Midbrain (tissue), 1 donor: Measurements from ENCODE around the gene GNAL.

Experiments
- DNase-seq: peaks from one replicate; lab custom pipeline; 2025; lab: John Stamatoyannopoulos, UW

The GNAL gene

GRCh38 chr18:11810379-11810778 lies 121.3 kb downstream of the GNAL start:
- DNase-seq = no peak

- no peak for DNase-seq
Observed at GRCh38 chr18:11811009-11811408, 121.9 kb downstream of the GNAL start.

GRCh38 chr18:11817229-11817628 lies 128.2 kb downstream of the GNAL start:
- no peak for DNase-seq

- no peak for DNase-seq
Observed at GRCh38 chr18:11818486-11819203, 129.6 kb downstream of the GNAL start.

- DNase-seq = no peak
Observed at GRCh38 chr18:11819938-11820337, 130.9 kb downstream of the GNAL start.

- DNase-seq = no peak
Observed at GRCh38 chr18:11820697-11821096, 131.6 kb downstream of the GNAL start.

- no peak for DNase-seq
Observed at GRCh38 chr18:11821208-11821607, 132.1 kb downstream of the GNAL start.

- DNase-seq = no peak
Observed at GRCh38 chr18:11821643-11822237, 132.7 kb downstream of the GNAL start.

- DNase-seq = no peak
Observed at GRCh38 chr18:11823545-11823944, 134.5 kb downstream of the GNAL start.

GRCh38 chr18:11826836-11827235 lies 137.8 kb downstream of the GNAL start:
- no peak for DNase-seq

GRCh38 chr18:11828786-11829432 lies 139.8 kb downstream of the GNAL start:
- no peak for DNase-seq

GRCh38 chr18:11830585-11830984 lies 141.5 kb downstream of the GNAL start:
- DNase-seq = no peak

GRCh38 chr18:11831921-11832320 lies 142.9 kb downstream of the GNAL start:
- DNase-seq = no peak

GRCh38 chr18:11834772-11835171 lies 145.7 kb downstream of the GNAL start:
- DNase-seq = no peak

- DNase-seq = no peak
Observed at GRCh38 chr18:11839556-11839955, 150.5 kb downstream of the GNAL start.

GRCh38 chr18:11840493-11840892 lies 151.4 kb downstream of the GNAL start:
- DNase-seq = no peak

GRCh38 chr18:11842562-11842961 lies 153.5 kb downstream of the GNAL start:
- no peak for DNase-seq

GRCh38 chr18:11844436-11844835 lies 155.4 kb downstream of the GNAL start:
- DNase-seq = no peak

- DNase-seq = no peak
Observed at GRCh38 chr18:11845654-11846053, 156.6 kb downstream of the GNAL start.

GRCh38 chr18:11847811-11848210 lies 158.7 kb downstream of the GNAL start:
- no peak for DNase-seq

GRCh38 chr18:11849279-11849678 lies 160.2 kb downstream of the GNAL start:
- no peak for DNase-seq

GRCh38 chr18:11849841-11850634 lies 161.0 kb downstream of the GNAL start:
- DNase-seq = peak; percentile 63

GRCh38 chr18:11850821-11851145 lies 161.7 kb downstream of the GNAL start:
- no peak for DNase-seq
